GM18861 (cell line): ENCODE results near the gene KCNJ12.
"Not testable (repeated sequence)": the region's sequence is repeated elsewhere in the genome, so short reads cannot be mapped to it uniquely, and the experiment has no call there.

Source experiments
- ATAC-seq: cut with Tn5 transposase; IDR thresholded peaks from one replicate; pipeline ENCODE4 v1.9.1; 2021; ENCODE audit not compliant: unreplicated experiment

KCNJ12 gene

DNA sequence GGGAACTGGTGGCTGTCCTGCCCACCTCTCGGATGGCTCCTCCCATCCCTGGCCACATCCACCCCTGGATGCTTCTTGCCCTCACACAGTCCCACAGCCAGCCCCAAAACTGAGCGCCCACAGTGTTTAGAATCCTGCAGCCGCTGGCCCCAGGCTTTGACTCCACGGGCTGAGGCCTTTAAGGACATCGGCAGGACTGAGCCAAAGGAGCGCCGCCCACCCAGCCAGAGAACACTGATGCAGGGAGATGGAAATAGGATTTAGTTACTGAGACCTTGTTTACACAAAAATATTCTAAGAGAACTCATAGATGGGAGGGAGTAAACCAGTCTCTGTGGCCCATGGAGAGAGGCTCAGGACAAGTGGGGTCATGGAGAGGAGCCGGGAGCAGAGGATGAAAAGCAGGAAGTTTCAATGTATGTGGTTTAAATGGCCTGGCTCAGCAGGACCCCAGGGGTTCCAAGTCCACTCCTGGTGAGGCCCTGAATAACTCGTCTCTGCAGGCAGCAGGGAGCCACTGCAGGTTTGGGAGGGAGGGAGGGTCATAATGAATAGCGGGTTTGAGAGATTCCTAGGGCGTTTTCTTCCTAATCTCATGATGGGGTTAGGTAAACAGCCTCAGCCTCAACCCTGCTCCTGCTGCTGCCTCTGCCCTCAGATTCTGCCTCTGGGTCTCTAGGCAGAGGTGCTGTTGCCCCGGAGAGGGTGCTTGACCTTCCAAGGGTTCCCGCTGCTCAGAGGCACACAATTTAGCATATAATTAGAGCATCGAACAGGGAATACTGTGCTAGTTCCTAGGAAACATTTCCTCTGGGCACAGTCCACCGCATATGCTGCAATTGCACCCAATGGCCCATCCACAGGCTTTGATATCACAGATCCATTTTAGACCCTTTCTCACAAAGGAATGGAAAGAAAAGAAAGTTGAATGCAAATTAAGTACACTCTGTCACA is 61.0 kb downstream of the KCNJ12 start:
- not testable (repeated sequence) for ATAC-seq

DNA sequence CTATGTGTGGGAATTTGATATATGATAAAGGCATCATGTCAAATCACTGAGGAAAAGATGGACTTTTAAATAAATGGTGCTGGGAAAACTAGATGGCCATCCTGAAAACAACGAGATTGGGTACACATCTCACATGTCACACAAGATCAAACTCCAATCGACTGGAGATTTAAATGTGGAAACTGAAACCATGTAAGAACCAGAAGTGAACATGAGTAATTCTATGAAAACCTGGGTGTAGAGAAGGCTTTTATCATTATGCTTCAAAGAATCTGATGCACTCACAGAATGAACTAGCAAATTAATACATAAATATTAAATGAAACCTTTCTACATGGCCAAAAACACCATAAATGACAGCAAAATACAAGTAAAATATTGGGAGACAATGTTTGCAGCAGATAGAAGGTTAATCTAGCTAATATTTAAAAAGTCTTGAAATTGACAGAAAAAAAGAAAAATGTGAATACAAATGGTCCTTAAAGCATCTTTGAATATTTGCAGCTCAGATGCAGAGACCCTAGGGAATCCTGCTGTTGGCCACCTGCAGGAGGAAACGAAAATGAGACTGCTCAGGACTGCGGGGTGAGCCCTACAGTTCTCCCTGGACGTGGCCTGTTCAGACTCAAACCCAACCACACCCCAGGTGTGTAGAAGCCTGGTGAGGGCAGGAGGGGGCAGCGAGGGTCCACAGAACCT is 62.3 kb downstream of the KCNJ12 start:
- not testable (repeated sequence) for ATAC-seq

- not testable (repeated sequence) for ATAC-seq
Observed at GRCh38 chr17:21439015-21439336, 62.8 kb downstream of the KCNJ12 start.

DNA sequence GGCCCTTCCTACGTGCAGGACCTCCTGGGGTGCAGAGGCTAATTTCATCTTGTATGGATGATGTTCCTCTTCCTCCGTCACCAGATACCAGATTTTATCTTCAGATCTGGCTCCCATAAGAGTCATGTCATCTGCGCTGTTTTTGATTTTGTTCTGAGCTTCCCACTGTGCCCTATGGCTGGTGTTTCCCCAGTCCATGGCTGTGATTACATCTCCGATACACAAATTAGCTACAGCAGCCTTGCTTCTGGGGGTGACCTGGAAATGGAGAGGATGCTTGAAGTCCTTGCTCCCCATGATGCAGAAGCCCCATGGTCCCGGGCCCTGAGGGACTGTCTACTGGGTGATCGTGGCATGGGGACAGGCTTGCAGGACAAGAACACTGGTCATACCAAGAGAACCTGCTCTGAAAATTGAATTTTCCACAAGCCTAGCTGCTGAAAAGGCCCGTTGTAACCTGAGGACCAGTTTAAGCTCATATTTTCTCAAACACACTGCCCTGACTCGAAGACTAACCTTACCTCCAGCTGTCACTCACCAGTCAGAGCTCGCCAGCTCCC is 69.0 kb downstream of the KCNJ12 start:
- ATAC-seq, result no peak

- ATAC-seq, result not testable (repeated sequence)
Observed at GRCh38 chr17:21447552-21447951, 71.4 kb downstream of the KCNJ12 start.

GRCh38 chr17:21449891-21450290 is 73.7 kb downstream of the KCNJ12 start:
- not testable (repeated sequence) for ATAC-seq

DNA sequence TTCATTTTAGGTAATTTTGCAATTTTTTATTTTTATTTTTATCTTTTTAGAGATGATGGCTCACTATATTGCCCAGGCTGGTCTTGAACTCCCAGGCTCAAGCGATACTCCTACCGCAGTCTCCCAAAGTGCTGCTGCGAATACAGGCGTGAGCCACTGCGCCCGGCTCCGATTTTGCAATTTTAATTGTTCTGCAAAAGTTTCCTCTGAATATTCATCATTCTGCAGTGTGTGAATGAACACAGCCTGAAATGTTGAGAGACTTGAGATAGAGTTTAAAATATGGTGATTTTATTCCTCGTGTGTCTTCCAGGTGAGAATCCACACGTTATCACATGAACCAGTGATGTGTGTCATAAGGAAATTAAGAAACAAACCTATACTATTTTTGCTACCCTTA is 75.8 kb downstream of the KCNJ12 start:
- no peak for ATAC-seq

GRCh38 chr17:21452377-21453143 is 76.4 kb downstream of the KCNJ12 start:
- no peak for ATAC-seq

DNA sequence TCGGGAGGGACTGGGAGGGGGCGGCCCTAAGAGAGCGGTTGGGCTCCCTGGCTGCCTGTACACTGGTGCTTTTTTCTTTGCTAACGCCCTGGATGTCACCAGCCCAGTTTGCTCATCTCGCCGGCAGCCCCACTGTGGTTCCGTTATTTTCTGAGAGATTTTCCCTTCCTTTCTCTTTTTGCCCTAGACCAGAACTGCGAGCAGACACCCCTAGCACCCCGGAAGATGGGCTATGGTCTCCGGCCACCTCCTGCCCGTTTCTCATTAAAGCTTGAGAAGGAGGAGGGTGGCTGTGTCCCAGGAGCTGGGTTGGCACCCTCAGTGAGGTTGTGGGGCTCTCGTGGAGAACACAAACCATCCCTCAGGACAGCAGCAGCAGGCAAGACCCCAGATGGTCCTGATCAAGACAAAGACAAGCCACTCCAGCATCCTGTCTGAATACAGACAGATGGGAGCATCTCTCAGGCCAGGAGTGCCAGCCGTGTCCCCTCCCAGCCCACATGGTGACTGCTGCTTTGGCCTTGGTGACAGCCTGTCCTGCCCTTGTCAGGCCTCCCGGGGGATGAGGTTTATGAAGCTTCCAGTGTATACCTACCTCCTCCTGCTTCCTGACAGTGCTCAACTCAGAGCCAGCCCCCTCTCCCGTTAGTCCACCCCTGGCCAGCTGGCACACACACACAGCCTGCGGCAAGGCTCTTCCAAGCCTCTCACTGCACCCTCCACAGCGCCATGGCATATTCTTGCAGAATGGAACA is 77.2 kb downstream of the KCNJ12 start:
- no peak for ATAC-seq

GRCh38 chr17:21454006-21454405 is 77.8 kb downstream of the KCNJ12 start:
- not testable (repeated sequence) for ATAC-seq

DNA sequence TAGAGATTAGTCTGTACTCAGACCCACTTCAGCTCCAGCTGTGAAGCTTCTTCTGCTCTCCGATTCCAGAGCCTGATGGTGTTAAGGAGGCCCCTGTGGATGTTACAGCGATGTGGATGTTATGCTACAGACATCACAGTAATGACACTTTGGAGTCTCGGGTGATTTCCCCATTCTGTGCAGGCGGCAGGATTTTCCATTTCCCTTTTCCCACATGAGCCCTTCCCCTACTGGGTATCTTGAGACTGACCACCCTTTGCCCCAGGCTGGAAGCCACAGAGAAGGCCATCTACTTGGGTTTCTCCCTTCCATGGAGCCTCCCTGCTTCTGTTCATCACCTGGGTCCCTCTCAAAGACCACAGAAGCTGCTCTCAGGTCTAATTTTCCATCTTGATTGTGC is 78.3 kb downstream of the KCNJ12 start:
- ATAC-seq, result no peak

GRCh38 chr17:21455761-21456160 is 79.6 kb downstream of the KCNJ12 start:
- ATAC-seq, result no peak

DNA sequence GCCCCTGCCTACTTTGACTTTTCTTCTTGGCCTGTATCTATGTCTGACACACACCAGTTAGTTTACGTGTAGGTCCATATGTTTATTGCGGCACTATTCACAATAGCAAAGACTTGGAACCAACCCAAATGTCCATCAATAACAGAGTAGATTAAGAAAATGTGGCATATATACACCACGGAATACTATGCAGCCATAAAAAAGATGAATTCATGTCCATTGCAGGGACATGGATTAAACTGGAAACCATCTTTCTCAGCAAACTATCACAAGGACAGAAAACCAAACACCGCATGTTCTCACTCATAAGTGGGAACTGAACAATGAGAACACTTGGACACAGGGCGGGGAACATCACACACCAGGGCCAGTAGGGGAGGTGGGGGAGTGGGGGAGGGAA is 80.3 kb downstream of the KCNJ12 start:
- not testable (repeated sequence) for ATAC-seq

GRCh38 chr17:21457051-21458026 is 81.2 kb downstream of the KCNJ12 start:
- ATAC-seq, result peak; percentile 89

- ATAC-seq, result no peak
Observed at GRCh38 chr17:21458054-21458453, 81.9 kb downstream of the KCNJ12 start.

GRCh38 chr17:21459536-21459935 is 83.4 kb downstream of the KCNJ12 start:
- no peak for ATAC-seq

GRCh38 chr17:21460358-21460757 is 84.2 kb downstream of the KCNJ12 start:
- no peak for ATAC-seq

DNA sequence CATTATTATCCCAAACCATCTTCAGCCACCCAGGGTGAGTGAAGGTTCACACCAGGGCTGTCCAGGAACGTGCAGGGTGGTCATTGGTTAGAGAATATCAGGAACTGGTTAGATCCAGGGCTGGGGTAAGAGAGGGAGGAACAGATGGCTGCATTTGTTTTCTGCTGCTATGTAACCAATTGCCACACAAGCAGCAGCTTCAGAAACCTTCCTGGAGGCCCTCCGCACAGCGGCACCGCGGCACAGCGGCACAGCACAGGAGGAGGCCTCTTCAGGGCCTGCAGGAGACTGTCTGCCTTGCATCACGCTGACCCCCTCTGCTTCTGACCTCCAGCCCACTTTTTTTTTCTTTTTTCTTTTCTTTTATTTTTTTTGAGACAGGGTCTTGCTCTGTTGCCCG is 86.1 kb downstream of the KCNJ12 start:
- ATAC-seq, result no peak

GRCh38 chr17:21463204-21463661 is 87.1 kb downstream of the KCNJ12 start:
- ATAC-seq, result no peak
